GM23338 (cell line): ENCODE measurements around the gene FBXW10B. TPM values are rescaled to one million over a fixed set of nuclear protein-coding genes. Genes with fewer than 3 reads are reported as not detected.
A peak's percentile ranks its signal among the peaks of the same experiment; 100 is the strongest.
"Not testable (repeated sequence)": the region's sequence is repeated elsewhere in the genome, so short reads cannot be mapped to it uniquely, and the experiment has no call there.

Experiments
- ATAC-seq: fragments of 200-7000 bp; cut with Tn5 transposase; 3 replicates; pipeline ENCODE4 v1.9.1; 2020
- DNase-seq: peaks from one replicate; pipeline ENCODE4 v3.0.0-alpha.2; 2015; ENCODE audit warnings: low spot score
- H2AFZ ChIP-seq: fragments of 200-600 bp; sonication (generic); 2 replicates; pipeline ENCODE4 v1.8.0; 2016; ENCODE audit warnings: antibody characterized with exemption, mild to moderate bottlenecking, moderate library complexity
- H3F3A ChIP-seq: fragments of 200-600 bp; sonication (generic); replicated peaks from 2 replicates; pipeline ENCODE4 v1.8.0; 2017; ENCODE audit warnings: antibody characterized with exemption, mixed run types, low read depth
- H3K27ac ChIP-seq: fragments of 200-600 bp; sonication (generic); 2 replicates; pipeline ENCODE4 v1.6.1; 2016; ENCODE audit warnings: low read depth
- H3K27me3 ChIP-seq: fragments of 200-600 bp; sonication (generic); 2 replicates; pipeline ENCODE4 v1.8.0; 2016; ENCODE audit warnings: mild to moderate bottlenecking, mixed run types, moderate library complexity; ENCODE audit not compliant: insufficient read depth
- H3K36me3 ChIP-seq: fragments of 200-600 bp; sonication (generic); 2 replicates; pipeline ENCODE4 v1.8.0; 2016; ENCODE audit warnings: mild to moderate bottlenecking; ENCODE audit not compliant: insufficient read depth
- H3K4me1 ChIP-seq: fragments of 200-600 bp; sonication (generic); 2 replicates; pipeline ENCODE4 v1.8.0; 2016; ENCODE audit warnings: mild to moderate bottlenecking, moderate library complexity; ENCODE audit not compliant: insufficient read depth
- H3K4me2 ChIP-seq: fragments of 200-600 bp; sonication (generic); 2 replicates; pipeline ENCODE4 v1.7.1; 2017; ENCODE audit warnings: mixed run types
- H3K4me3 ChIP-seq: fragments of 200-600 bp; sonication (generic); 2 replicates; pipeline ENCODE4 v1.6.1; 2016; ENCODE audit warnings: mixed run types
- H3K79me2 ChIP-seq: fragments of 200-600 bp; sonication (generic); replicated peaks from 2 replicates; pipeline ENCODE4 v1.8.0; 2017; ENCODE audit warnings: mild to moderate bottlenecking; ENCODE audit not compliant: insufficient read depth
- H3K9me2 ChIP-seq: fragments of 200-600 bp; sonication (generic); 2 replicates; pipeline ENCODE4 v1.8.0; 2017; ENCODE audit not compliant: insufficient read depth
- H4K20me1 ChIP-seq: fragments of 200-600 bp; sonication (generic); replicated peaks from 2 replicates; pipeline ENCODE4 v1.8.0; 2017; ENCODE audit warnings: mild to moderate bottlenecking; ENCODE audit not compliant: insufficient read depth
- H3K27ac Mint-ChIP-seq: 2 replicates; pipeline ENCODE4 v1.8.0; 2020; ENCODE audit warnings: inconsistent platforms, mild to moderate bottlenecking, moderate library complexity, mixed read lengths
- H3K27me3 Mint-ChIP-seq: 3 replicates; pipeline ENCODE4 v1.8.0; 2022; ENCODE audit warnings: low read depth, mild to moderate bottlenecking, moderate library complexity, mixed read lengths, inconsistent platforms; ENCODE audit not compliant: insufficient read depth, poor library complexity
- H3K36me3 Mint-ChIP-seq: 3 replicates; pipeline ENCODE4 v1.8.0; 2021; ENCODE audit warnings: low read depth, mild to moderate bottlenecking, inconsistent platforms, moderate library complexity, mixed read lengths
- H3K4me1 Mint-ChIP-seq: 3 replicates; pipeline ENCODE4 v1.8.0; 2020; ENCODE audit warnings: mild to moderate bottlenecking, inconsistent platforms, mixed read lengths
- H3K4me3 Mint-ChIP-seq: 3 replicates; pipeline ENCODE4 v1.8.0; 2021; ENCODE audit warnings: moderate library complexity, mild to moderate bottlenecking, inconsistent platforms, mixed read lengths
- H3K9me3 Mint-ChIP-seq: 3 replicates; pipeline ENCODE4 v1.8.0; 2020; ENCODE audit warnings: moderate library complexity, mild to moderate bottlenecking, inconsistent platforms, mixed read lengths
- EZH2phosphoT487 ChIP-seq: fragments of 200-600 bp; sonication (generic); IDR thresholded peaks from one replicate; pipeline ENCODE4 v1.8.1; 2018; ENCODE audit warnings: antibody characterized with exemption; ENCODE audit not compliant: unreplicated experiment
- POLR2AphosphoS5 ChIP-seq: IDR thresholded peaks from 2 replicates; pipeline ENCODE4 v1.6.1; 2016; ENCODE audit warnings: antibody characterized with exemption, low read depth
- ZNF114 ChIP-seq: fragments of 250-450 bp; sonication (Bioruptor Pico); IDR thresholded peaks from 2 replicates; pipeline ENCODE4 v1.5.0; 2020; ENCODE audit warnings: mild to moderate bottlenecking, moderate library complexity
- ZNF331 ChIP-seq: fragments of 250-450 bp; sonication (Bioruptor Pico); IDR thresholded peaks from 2 replicates; pipeline ENCODE4 v1.5.0; 2020; ENCODE audit warnings: low read depth, mild to moderate bottlenecking, moderate library complexity
- polyA plus RNA-seq: library from polyadenylated mRNA; unstranded; fragments of >200 nt; fragmentation: Nextera tagmentation; extraction: Ambion mirVana; gene quantifications from 2 replicates; pipeline ENCODE4 v1.2.1, GENCODE V29; 2016
- total RNA-seq: library from RNA; depleted of rRNA; stranded (reverse); fragments of >200 nt; shearing (Covaris generic); gene quantifications from 2 replicates; pipeline ENCODE4 v1.2.3, GENCODE V29; 2014
- TF ChIP-seq, protein P1 (sequence below): IDR thresholded peaks from 2 replicates; pipeline ENCODE4 v1.6.1; 2016; ENCODE audit warnings: antibody characterized with exemption
- TF ChIP-seq, protein P2 (sequence below), 2 experiments: fragments of 200-600 bp in 1 of 2; sonication (generic) in 1 of 2; conservative IDR thresholded peaks; 2 replicates each; pipeline versions ENCODE4 v1.5.1 to v1.6.1; 2016 to 2017; ENCODE audit warnings: antibody characterized with exemption in 2 of 2, low read depth in 2 of 2, mild to moderate bottlenecking in 2 of 2, moderate library complexity in 1 of 2

FBXW10B gene
- total and polyA plus RNA-seq, 2 experiments from 2014 or later = 0.31 TPM; not detected in 1

DNA sequence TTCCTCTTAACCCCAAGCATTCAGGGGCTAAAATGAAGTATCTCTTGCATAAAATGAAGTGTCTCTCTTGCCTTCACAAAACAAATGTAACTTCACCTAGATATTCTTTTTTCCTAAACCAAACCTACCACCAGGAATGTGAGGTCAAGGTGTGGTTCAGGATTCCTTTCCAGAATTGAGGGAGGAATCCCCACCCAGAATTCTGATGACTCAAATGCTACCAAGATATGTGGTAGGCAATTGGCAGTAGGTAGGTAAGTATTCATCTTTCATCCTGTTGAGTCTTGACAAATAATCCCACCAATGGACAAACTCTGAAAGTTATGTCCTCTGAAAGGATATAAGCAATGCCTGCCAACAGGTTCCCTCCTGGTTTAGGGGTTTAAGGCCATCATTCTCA lies 38.4 kb upstream of the FBXW10B start (continued):
- no peak for TF ChIP-seq POLR2AphosphoS5

DNA sequence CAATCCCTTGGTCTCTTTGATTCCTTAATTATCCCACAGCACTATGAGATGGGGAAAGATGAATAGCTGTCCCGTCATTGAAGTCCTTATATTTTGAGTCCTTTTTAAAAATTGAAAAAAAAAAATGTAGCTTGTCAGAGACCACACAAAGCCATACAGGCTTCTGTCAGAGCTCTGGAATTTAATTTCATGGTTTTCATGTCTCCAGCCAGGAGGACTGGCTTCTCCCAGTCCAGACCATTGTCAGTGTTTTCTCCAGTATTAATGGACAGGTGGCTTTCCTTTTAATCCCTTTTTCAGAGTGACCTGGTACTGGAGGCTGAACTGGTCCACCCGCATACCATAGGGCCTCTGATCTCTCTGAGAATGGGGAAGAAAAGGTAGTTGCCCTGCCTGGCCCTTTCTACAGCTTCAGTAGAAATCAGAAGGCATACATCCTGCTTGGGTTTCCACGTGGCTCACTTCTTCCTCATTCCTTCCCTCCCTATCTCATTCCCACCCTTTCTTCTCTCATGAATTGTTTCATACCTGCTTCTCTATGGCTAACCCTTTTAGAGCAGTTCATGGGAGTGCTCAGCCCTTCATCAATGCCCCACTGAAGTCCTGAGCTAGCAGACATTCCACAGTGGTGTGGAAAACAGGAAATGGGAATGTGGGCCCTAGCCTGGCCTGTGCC lies 35.5 kb upstream of the FBXW10B start:
- H2AFZ ChIP-seq = no peak overlapping the region
- no peaks in the 10 kb centered on the region; the same call in 1 of the 2 replicates for H3K9me2 ChIP-seq
- no peaks in the 10 kb centered on the region for H3K79me2 ChIP-seq
- H3K36me3 ChIP-seq = peaks cover 4% of the 10 kb centered on the region; the same call in 1 of the 2 replicates
- peaks cover 3% of the 10 kb centered on the region; the same call in 1 of the 2 replicates for H3K4me1 ChIP-seq
- ATAC-seq (no peak), DNase-seq (no peak)
- peak overlapping the region; percentile 10; the same call in 1 of the 2 replicates for H3K27ac Mint-ChIP-seq
- H3K9me3 Mint-ChIP-seq = no peaks in the 10 kb centered on the region
- no peaks in the 10 kb centered on the region for H3K27me3 ChIP-seq
- no peak overlapping the region for H3K4me2 ChIP-seq
- H3K27ac ChIP-seq = peak overlapping the region; percentile 55; the same call in 1 of the 2 replicates
- H3K4me1 Mint-ChIP-seq = peaks cover 34% of the 10 kb centered on the region
- H3K27me3 Mint-ChIP-seq = peaks cover 16% of the 10 kb centered on the region
- peaks cover 23% of the 10 kb centered on the region for H3K36me3 Mint-ChIP-seq
- H3F3A ChIP-seq = no peaks in the 10 kb centered on the region
- no peak overlapping the region for H3K4me3 ChIP-seq
- H4K20me1 ChIP-seq = 0 out of 2 replicates have a peak, but pooled peaks cover 2% of the 10 kb centered on the region
- TF ChIP-seq EZH2phosphoT487 (no peak), ZNF114 (CRISPR knock-in tag) (no peak), ZNF331 (CRISPR knock-in tag) (no peak)
- TF ChIP-seq, protein P1, sequence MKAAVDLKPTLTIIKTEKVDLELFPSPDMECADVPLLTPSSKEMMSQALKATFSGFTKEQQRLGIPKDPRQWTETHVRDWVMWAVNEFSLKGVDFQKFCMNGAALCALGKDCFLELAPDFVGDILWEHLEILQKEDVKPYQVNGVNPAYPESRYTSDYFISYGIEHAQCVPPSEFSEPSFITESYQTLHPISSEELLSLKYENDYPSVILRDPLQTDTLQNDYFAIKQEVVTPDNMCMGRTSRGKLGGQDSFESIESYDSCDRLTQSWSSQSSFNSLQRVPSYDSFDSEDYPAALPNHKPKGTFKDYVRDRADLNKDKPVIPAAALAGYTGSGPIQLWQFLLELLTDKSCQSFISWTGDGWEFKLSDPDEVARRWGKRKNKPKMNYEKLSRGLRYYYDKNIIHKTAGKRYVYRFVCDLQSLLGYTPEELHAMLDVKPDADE = no peak
- TF ChIP-seq, protein P2, sequence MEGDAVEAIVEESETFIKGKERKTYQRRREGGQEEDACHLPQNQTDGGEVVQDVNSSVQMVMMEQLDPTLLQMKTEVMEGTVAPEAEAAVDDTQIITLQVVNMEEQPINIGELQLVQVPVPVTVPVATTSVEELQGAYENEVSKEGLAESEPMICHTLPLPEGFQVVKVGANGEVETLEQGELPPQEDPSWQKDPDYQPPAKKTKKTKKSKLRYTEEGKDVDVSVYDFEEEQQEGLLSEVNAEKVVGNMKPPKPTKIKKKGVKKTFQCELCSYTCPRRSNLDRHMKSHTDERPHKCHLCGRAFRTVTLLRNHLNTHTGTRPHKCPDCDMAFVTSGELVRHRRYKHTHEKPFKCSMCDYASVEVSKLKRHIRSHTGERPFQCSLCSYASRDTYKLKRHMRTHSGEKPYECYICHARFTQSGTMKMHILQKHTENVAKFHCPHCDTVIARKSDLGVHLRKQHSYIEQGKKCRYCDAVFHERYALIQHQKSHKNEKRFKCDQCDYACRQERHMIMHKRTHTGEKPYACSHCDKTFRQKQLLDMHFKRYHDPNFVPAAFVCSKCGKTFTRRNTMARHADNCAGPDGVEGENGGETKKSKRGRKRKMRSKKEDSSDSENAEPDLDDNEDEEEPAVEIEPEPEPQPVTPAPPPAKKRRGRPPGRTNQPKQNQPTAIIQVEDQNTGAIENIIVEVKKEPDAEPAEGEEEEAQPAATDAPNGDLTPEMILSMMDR (conservative IDR thresholded peaks at IDR 0.05; ENCODE audit: low read depth in 2 of 2) = no peak
- no peak overlapping the region for H3K4me3 Mint-ChIP-seq

DNA sequence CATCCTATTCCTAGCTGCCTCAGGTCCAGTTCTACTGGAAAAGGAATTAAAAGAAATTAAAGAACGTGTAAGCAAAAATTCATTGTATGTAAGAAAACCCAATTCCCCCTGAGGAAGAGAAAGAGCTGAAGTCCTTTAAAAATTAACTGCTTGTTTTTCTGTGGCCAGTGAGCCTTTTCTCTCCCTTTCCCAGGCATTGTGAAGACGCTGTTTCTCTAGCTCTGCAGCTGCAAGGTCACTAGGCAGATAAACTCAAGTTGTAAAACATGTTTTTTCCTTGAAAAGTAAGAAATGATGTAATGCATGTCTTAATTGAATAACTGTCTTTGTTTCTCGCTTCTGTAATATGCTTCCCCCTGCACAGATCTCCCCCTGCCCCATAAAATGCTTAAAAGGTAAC lies 34.9 kb upstream of the FBXW10B start:
- H2AFZ ChIP-seq, H3F3A ChIP-seq, H3K79me2 ChIP-seq, DNase-seq, H3K9me3 Mint-ChIP-seq, H3K4me2 ChIP-seq, H3K4me3 Mint-ChIP-seq, H3K4me1 ChIP-seq, H3K9me2 ChIP-seq, H3K4me3 ChIP-seq, ATAC-seq, H3K27me3 ChIP-seq, H4K20me1 ChIP-seq, H3K36me3 ChIP-seq, H3K27ac ChIP-seq: not testable (repeated sequence)
- Mint-ChIP-seq H3K27me3 (peaks cover 16% of the 10 kb centered on the region), H3K36me3 (peaks cover 23% of the 10 kb centered on the region), H3K4me1 (peaks cover 34% of the 10 kb centered on the region), H3K27ac (peak overlapping the region; percentile 10; the same call in 1 of the 2 replicates)
